ENCODE data around the gene P2RX7.

- TF ChIP-seq CTCF (IDR thresholded peaks at IDR 0.05; ENCODE audit: low read length): no peak
- no peak for TF ChIP-seq EZH2 (IDR thresholded peaks at IDR 0.05; ENCODE audit: borderline replicate concordance, low read length)
Measured at GRCh38 chr12:121170151-121170550, 37.5 kb downstream of the P2RX7 start.

Data from OCI-LY1 (cell line).